Stomach (tissue), 4 donors: ENCODE results near the gene TRAF3IP1.

Experiments
- CTCF ChIP-seq, 7 experiments: fragments of 450-650 bp in 4 of 7; fragments of 200-600 bp in 3 of 7; sonication (generic) in 3 of 7; IDR thresholded peaks; one replicate each; pipeline ENCODE4 v1.5.1; 2016 to 2019; ENCODE audit warnings: antibody characterized with exemption in 7 of 7, control low read depth in 2 of 7, mild to moderate bottlenecking in 1 of 7
- EP300 ChIP-seq: sonication (generic); formaldehyde crosslinking; IDR thresholded peaks from one replicate; pipeline ENCODE4 v1.6.1; 2017; ENCODE audit warnings: antibody characterized with exemption
- POLR2A ChIP-seq, 4 donors: fragments of 450-650 bp; IDR thresholded peaks; one replicate each; pipeline ENCODE4 v1.6.1; 2016; ENCODE audit warnings: antibody characterized with exemption in 4 of 4, control low read depth in 2 of 4, mild to moderate bottlenecking in 1 of 4, moderate library complexity in 1 of 4
- POLR2AphosphoS5 ChIP-seq, 3 donors: sonication (generic); formaldehyde crosslinking; IDR thresholded peaks; one replicate each; pipeline ENCODE4 v1.6.1; 2016; ENCODE audit warnings: antibody characterized with exemption in 3 of 3

- TF ChIP-seq CTCF (IDR thresholded peaks at IDR 0.05) = no peak
- no peak for TF ChIP-seq EP300
- no peak for TF ChIP-seq POLR2A (IDR thresholded peaks at IDR 0.05)
- TF ChIP-seq POLR2AphosphoS5 (IDR thresholded peaks at IDR 0.05) = no peak
These were observed 24.9 kb upstream of the TRAF3IP1 start for GRCh38 chr2:238295144-238296112.
